Fibroblast of skin of abdomen (primary cell): ENCODE data around the gene ADPGK. TPM values are rescaled to one million over a fixed set of nuclear protein-coding genes. Genes with fewer than 3 reads are reported as not detected.
"Not testable (repeated sequence)": the region's sequence is repeated elsewhere in the genome, so short reads cannot be mapped to it uniquely, and the experiment has no call there.

Source experiments
- DNase-seq: peaks from one replicate; pipeline ENCODE4 v3.0.0-alpha.2; 2013
- polyA plus RNA-seq, 2 experiments: library from polyadenylated mRNA; unstranded; fragments of 120-200 nt; gene quantifications; one replicate each; pipeline ENCODE4 v1.2.1, GENCODE V29; 2013; ENCODE audit not compliant: insufficient read length in 2 of 2

The ADPGK gene
- 41.5 TPM for polyA plus RNA-seq (2013, experiment 1 of 2; ENCODE audit: insufficient read length)
- polyA plus RNA-seq (2013, experiment 2 of 2; ENCODE audit: insufficient read length): 42.3 TPM

GRCh38 chr15:72783640-72784455 is at the start of gene ADPGK:
ADPGK (minus strand) TSS chr15:72783758; CDS start chr15:72783691, 67 bp downstream.
- DNase-seq: peak; percentile 91

- no peak for DNase-seq
Observed at GRCh38 chr15:72827226-72827625, 43.7 kb upstream of the ADPGK start.

DNA sequence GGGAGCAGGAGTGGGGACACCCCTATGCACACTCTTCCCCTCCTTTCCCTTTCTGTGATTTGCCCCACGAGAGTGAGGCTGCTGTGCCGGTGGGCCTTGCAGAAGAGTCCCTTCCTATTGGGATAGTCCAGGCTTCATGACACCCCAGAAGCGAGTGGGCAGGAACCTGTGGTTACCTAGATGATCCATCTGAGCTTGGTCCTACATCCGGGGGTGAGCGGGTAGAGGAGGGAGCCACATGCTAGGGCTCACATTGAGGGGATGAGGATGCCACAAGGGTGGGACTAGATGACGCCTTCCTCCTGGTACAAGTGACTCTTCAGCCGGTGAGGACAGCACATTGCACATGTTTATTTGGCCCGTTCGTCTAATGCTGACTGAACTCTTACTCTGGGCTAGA is 43.1 kb upstream of the ADPGK start:
- no peak for DNase-seq

DNA sequence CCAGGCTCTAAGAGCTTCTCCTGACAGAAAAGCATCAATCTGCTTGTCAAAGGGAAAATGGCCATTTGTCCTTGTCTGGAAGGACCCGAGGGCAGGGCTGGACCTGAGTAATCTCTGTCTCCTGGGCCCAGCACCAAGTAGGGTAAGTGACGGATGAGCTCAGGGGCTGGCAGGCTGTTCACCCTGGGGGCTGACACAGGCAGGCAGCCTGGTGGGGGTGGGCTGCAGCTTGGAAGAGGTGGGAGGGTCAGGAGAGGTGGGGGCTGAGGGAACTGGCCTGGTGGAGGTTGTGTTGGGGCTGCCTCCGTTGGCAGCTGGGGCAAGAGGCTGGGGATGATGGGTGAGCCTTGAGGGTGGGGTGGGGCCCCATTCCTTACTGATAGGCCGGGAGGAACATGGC is 42.3 kb upstream of the ADPGK start:
- no peak for DNase-seq

- no peak for DNase-seq
Observed at GRCh38 chr15:72824781-72825180, 41.2 kb upstream of the ADPGK start.

GRCh38 chr15:72824112-72824511 is 40.6 kb upstream of the ADPGK start:
- no peak for DNase-seq

GRCh38 chr15:72820278-72820677 is 36.7 kb upstream of the ADPGK start:
- DNase-seq: no peak

- DNase-seq: no peak
Observed at GRCh38 chr15:72818632-72819031, 35.1 kb upstream of the ADPGK start.

GRCh38 chr15:72813345-72814004 is 29.9 kb upstream of the ADPGK start:
- no peak for DNase-seq

GRCh38 chr15:72809329-72809728 is 25.8 kb upstream of the ADPGK start:
- no peak for DNase-seq

- DNase-seq: not testable (repeated sequence)
Observed at GRCh38 chr15:72807346-72807745, 23.8 kb upstream of the ADPGK start.

DNA sequence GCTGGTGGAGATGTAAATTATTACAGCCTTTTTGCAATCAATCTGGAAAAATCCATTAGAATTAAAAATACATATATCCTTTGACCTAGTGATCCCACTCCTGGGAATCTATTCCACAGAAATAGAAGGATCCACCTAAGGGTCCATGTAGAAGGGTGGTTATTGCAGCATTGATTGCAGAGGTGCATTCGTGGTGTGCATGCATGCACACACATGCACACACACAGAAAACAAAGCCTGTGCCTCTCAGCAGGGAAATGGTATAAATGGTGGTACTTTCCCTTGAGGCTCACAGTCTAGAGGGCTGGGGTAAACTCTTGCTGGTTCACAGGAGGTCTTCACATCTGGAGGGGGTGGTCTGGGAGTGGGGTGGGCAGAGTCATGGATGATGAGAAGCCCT is 19.4 kb upstream of the ADPGK start:
- DNase-seq: no peak

DNA sequence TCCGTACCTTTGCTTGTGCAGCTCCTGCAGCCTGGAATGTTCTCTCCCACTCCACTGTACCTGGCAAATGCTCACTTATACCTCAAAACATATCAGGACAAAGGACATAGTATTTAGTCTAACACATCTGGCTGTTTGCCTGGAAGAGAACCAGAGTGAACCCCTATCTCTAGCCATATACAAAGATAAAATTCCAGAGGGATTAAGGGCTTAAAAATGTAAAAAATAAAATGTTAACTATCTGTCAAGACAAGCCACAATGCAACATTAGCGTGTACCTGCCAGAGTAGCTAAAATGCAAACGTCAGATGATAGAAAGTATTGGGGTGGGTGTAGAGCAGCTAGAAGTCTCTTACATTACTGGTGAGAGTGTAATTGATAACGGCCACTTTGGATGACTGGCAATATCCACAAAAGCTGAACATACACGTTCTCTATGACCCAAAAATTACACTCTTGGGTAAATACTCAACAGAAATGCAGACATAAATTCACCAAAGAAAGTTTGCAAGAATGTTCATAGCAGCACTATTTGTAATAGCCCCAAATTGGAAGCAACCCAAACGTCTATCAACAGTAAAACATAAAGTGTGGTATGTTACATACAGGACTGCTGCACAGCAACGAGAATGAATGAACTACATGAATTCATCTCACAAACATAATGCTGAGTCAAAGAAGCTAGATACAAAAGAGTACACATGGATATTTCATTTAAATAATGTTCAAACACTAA is 18.2 kb upstream of the ADPGK start:
- DNase-seq: peak; percentile 61

- peak; percentile 76 for DNase-seq
Observed at GRCh38 chr15:72800833-72801481, 17.4 kb upstream of the ADPGK start.

DNA sequence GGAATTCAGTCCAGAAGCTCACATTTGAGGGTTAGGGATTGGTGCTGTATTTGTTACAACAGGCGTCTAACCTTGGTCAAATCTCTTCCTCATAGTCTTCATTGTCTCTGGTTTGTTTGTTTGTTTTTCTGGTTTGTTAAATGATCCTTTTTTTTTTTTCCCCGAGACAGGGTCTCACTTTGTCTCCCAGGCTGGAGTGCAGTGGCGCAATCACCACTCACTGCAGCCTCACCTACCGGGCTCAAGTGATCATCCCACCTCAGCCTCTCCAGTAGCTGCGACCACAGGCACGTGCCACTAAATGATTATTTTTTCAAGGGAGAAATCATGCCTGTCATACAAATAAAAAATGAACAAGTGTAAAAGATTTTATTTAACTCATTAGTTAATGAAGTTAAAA is 14.3 kb upstream of the ADPGK start:
- DNase-seq: no peak

- no peak for DNase-seq
Observed at GRCh38 chr15:72797338-72797689, 13.8 kb upstream of the ADPGK start.

- DNase-seq: peak; percentile 51
Observed at GRCh38 chr15:72796515-72797337, 13.2 kb upstream of the ADPGK start.

DNA sequence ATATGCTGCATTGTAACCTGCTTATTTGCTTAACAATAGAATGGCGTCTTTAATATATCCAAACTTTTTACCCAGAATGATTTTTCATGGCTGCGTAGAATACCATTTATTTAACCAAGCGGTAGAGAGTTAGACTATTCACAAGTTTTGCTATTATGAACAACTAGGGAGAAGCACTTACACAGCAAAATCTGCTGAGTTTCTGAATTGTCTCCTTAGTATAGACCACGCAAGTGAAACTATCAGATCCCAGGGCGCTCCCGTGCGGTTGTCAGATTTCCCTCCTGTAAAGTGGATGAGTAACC is 12.6 kb upstream of the ADPGK start:
- no peak for DNase-seq

DNA sequence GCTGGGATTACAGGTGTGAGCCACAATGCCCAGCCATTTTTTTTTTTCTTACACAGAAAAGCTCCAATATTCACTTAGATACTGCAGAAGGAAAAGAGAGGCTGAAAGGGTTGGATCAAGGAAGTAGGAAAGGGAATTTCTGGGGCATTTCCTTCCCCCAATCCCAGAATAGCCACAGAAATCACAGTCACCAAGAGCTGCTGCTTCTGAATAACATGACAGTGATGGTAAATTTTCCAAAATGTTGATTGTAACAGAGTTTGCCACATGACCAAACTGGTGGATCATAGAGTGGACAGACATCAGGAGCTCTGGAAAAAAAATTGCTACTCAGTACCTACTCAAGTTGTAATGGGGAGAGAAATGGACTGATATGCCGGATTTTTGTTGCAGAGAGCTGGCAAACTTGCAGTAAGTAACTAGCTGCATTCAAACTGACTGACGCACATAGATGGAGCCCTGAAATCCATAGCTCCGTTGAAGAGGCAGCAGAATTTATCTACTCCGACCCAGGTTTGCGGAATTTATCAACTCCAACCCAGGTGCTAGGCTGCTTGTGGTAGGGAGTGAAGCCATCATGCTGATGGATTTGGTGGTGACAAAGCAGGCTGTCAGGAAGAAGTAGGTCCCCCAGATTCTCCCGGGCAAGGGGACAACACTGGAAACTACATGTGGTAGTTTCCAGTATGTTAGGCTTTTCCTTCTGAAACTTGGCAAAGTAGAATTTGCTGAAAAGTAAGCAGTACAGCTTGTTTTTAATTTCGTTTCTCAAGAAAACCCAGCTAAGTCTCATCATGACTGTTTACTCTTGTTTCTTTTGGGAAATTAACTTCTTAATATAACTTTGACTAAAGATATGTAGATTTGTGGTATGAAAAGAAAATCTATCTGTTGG is 10.5 kb upstream of the ADPGK start:
- DNase-seq: no peak

GRCh38 chr15:72792431-72792830 is 8.9 kb upstream of the ADPGK start:
- no peak for DNase-seq

DNA sequence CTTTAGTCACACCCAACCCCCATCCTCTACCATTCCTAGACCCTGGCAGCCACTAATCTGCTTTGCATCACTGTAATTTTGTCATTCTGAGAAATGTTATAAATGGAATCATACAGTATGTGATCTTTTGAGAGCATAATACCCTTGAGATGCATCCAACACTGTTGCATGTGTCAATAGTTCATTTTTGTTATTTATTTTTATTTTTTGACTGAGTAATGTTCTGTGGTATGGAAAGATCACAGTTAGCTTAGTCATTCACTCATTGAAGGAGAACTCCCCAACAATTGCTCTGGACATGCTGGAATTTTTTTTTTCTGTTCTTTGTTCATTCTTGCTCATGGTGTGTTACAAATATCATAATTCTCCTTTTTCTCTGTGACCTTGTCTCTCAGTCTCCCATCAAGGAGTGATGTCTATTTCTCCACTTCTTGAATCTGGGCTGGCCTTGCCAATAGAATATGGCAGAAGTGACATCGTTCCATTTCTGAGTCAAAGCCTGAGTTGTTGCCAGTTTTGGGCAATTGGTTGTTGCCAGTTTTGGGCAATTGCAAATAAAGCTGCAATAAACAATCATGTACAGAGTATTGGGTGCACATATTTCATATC is 6.8 kb upstream of the ADPGK start:
- DNase-seq: no peak
